Psoas muscle (tissue), 8 donors: ENCODE results near the gene MRPL28. TPM values are rescaled to one million over a fixed set of nuclear protein-coding genes. Genes with fewer than 3 reads are reported as not detected.
"Not testable (repeated sequence)": the region's sequence is repeated elsewhere in the genome, so short reads cannot be mapped to it uniquely, and the experiment has no call there.

Experiments used
- ATAC-seq, 4 donors: fragments of 200-7000 bp; cut with Tn5 transposase; one replicate each; pipeline ENCODE4 v1.9.1; 2020; ENCODE audit warnings: moderate library complexity in 3 of 4, mild to moderate bottlenecking in 2 of 4
- DNase-seq, 2 donors: peaks; one replicate each; pipeline ENCODE4 v3.0.0-alpha.2; 2020
- H3K27ac ChIP-seq: fragments of 200-600 bp; one replicate; pipeline ENCODE4 v1.8.0; 2022
- H3K27me3 ChIP-seq, 3 donors: fragments of 200-600 bp in 1 of 3; one replicate each; pipeline versions ENCODE4 v1.6.1 to v1.8.0; 2013 to 2022; ENCODE audit warnings: low read length in 2 of 3, mild to moderate bottlenecking in 2 of 3, moderate library complexity in 1 of 3; ENCODE audit not compliant: insufficient read depth in 3 of 3
- H3K36me3 ChIP-seq, 2 donors: fragments of 200-600 bp in 1 of 2; one replicate each; pipeline versions ENCODE4 v1.6.1 to v1.8.0; 2013 to 2022; ENCODE audit warnings: low read depth in 1 of 2, mild to moderate bottlenecking in 1 of 2, moderate library complexity in 1 of 2; ENCODE audit not compliant: insufficient read depth in 1 of 2
- H3K4me1 ChIP-seq: fragments of 200-600 bp; one replicate; pipeline ENCODE4 v1.8.0; 2022
- H3K4me3 ChIP-seq: fragments of 200-600 bp; one replicate; pipeline ENCODE4 v1.8.0; 2022; ENCODE audit warnings: mild to moderate bottlenecking
- H3K9me3 ChIP-seq: fragments of 200-600 bp; one replicate; pipeline ENCODE4 v1.8.0; 2022
- CTCF ChIP-seq: fragments of 200-600 bp; IDR thresholded peaks from one replicate; pipeline ENCODE4 v1.8.0; 2022; ENCODE audit warnings: antibody characterized with exemption
- WGBS, 3 donors: extraction: QIAGEN DNeasy Blood & Tissue Kit; methylation state at CpG; one replicate each; pipeline versions ENCODE4 v1.1.6 to v1.1.7; 2013; 5-methylcytosine and 5-hydroxymethylcytosine counted together
- intact Hi-C, 2 donors: fragments of 100-400 bp; cut with DNase I; formaldehyde crosslinking; loops; one replicate each; pipeline versions ENCODE4 v1.11.0 to v1.14.2; 2022
- polyA plus RNA-seq, 3 donors: library from polyadenylated mRNA; stranded (reverse); fragments of 200-250 nt; gene quantifications; one replicate each; pipeline ENCODE4 v1.2.3, GENCODE V29; 2013
- total RNA-seq, 4 donors: library from RNA; stranded (reverse); fragmentation: NEBNext Ultra II Directional in 2 of 4; extraction: Animal tissue kit (Norgen Biotek cat#: 25700) in 2 of 4; gene quantifications; one replicate each; pipeline versions ENCODE4 v1.2.1 to v1.2.4, GENCODE V29; 2021 to 2023
- donor health status: healthy with polysubstance abuse.
- donor health status: DM: no; HTN: no; CAD: no; lungs with moderate emphysema.
- donor health status: Bipolar disorder and iron deficiency.
- donor health status: healthy.
- donor health status: DM: yes; HTN: yes; CAD: no.
- donor health status: DM: no; HTN: no; CAD: no.
- donor health status: DM: no; HTN: no; CAD: no.
- donor health status: DM: yes; HTN: yes; CAD: no.

Gene MRPL28
- total and polyA plus RNA-seq, 7 donors, result 55.4 to 126 (median 67.1) TPM

GRCh38 chr16:347203-347602 lies 23.1 kb downstream of the MRPL28 start:
- H3K36me3 ChIP-seq, result peaks cover 0 to 34% of the 10 kb centered on the region in 2 donors
- H3K27ac ChIP-seq, result no peak overlapping the region
- TF ChIP-seq CTCF, result no peak
- intact Hi-C loops, result no loop called here
- DNase-seq (no peak), ATAC-seq (no peak)
- H3K27me3 ChIP-seq, result no peaks in the 10 kb centered on the region
- H3K4me3 ChIP-seq, result no peak overlapping the region
- 92 to 94% (median 94%) methylated on average over 6 of the region's 6 CpGs for WGBS, 3 donors
- H3K9me3 ChIP-seq, result no peaks in the 10 kb centered on the region
- peaks cover 7% of the 10 kb centered on the region for H3K4me1 ChIP-seq

GRCh38 chr16:346587-346986 lies 23.8 kb downstream of the MRPL28 start:
- no peak for ATAC-seq
- TF ChIP-seq CTCF, result no peak
- H3K4me1 ChIP-seq, result peaks cover 7% of the 10 kb centered on the region
- no peak overlapping the region for H3K4me3 ChIP-seq
- no peaks in the 10 kb centered on the region for H3K27me3 ChIP-seq
- no peaks in the 10 kb centered on the region for H3K9me3 ChIP-seq
- peaks cover 0 to 34% of the 10 kb centered on the region in 2 donors for H3K36me3 ChIP-seq
- intact Hi-C loops, result no loop called here
- 89 to 91% (median 90%) methylated on average over 15 of the region's 15 CpGs for WGBS, 3 donors
- DNase-seq, result no peak
- H3K27ac ChIP-seq, result no peak overlapping the region

- Histone ChIP-seq H3K4me3 (no peak overlapping the region), H3K9me3 (no peaks in the 10 kb centered on the region), H3K27ac (no peak overlapping the region), H3K27me3 (no peaks in the 10 kb centered on the region), H3K4me1 (no peaks in the 10 kb centered on the region), H3K36me3 (peaks cover 0 to 31% of the 10 kb centered on the region in 2 donors)
- TF ChIP-seq CTCF, result no peak
- intact Hi-C loops, result no loop called here
- ATAC-seq (no peak), DNase-seq (no peak)
- WGBS, 3 donors, result 94 to 96% (median 96%) methylated on average over 11 of the region's 11 CpGs
These were observed 24.6 kb downstream of the MRPL28 start for GRCh38 chr16:345772-346171.

GRCh38 chr16:342455-343213 lies 27.7 kb downstream of the MRPL28 start:
- DNase-seq (no peak), ATAC-seq (no peak)
- WGBS, 3 donors, result 89 to 93% (median 91%) methylated on average over 18 of the region's 18 CpGs
- no peaks in the 10 kb centered on the region for H3K27me3 ChIP-seq
- peaks cover 0 to 24% of the 10 kb centered on the region in 2 donors for H3K36me3 ChIP-seq
- peaks cover 4% of the 10 kb centered on the region for H3K4me1 ChIP-seq
- intact Hi-C loops, result no loop called here
- no peak overlapping the region for H3K27ac ChIP-seq
- no peaks in the 10 kb centered on the region for H3K9me3 ChIP-seq
- TF ChIP-seq CTCF, result no peak
- H3K4me3 ChIP-seq, result no peak overlapping the region

- 89 to 92% (median 91%) methylated on average over 12 to 13 of the region's 13 CpGs for WGBS, 3 donors
- intact Hi-C loops, result loop anchor here in 1 of 2 donors (2.0 kb wide), 1 partner anchor 59 kb away; the partner anchor contains the start of gene PDIA2
- not testable (repeated sequence) for H3K27ac ChIP-seq, ATAC-seq, H3K9me3 ChIP-seq, H3K4me3 ChIP-seq, DNase-seq, H3K27me3 ChIP-seq
- H3K36me3 ChIP-seq, result peaks cover 0 to 24% of the 10 kb centered on the region in 2 donors
- H3K4me1 ChIP-seq, result peaks cover 11% of the 10 kb centered on the region
These were observed 28.4 kb downstream of the MRPL28 start for GRCh38 chr16:341974-342336.

GRCh38 chr16:341095-341973 lies 29.0 kb downstream of the MRPL28 start:
- DNase-seq, ATAC-seq, H3K4me3 ChIP-seq, H3K27me3 ChIP-seq, H3K27ac ChIP-seq, H3K9me3 ChIP-seq: not testable (repeated sequence)
- peaks cover 0 to 19% of the 10 kb centered on the region in 2 donors for H3K36me3 ChIP-seq
- intact Hi-C loops, result loop anchor here in 1 of 2 donors (2.0 kb wide), 1 partner anchor 59 kb away; the partner anchor contains the start of gene PDIA2
- 91 to 95% (median 95%) methylated on average over 39 to 45 of the region's 47 CpGs for WGBS, 3 donors
- H3K4me1 ChIP-seq, result peaks cover 11% of the 10 kb centered on the region
